Stimulated activated CD8-positive, alpha-beta memory T cell treated with anti-CD3 and anti-CD28 coated beads, Interleukin-4, amount 100 ng/mL, for 4 hours (primary cell): Measurements from ENCODE around the gene VAMP8.
"Not testable (repeated sequence)": the region's sequence is repeated elsewhere in the genome, so short reads cannot be mapped to it uniquely, and the experiment has no call there.

ENCODE experiments used
- DNase-seq, 2 donors: peaks; one replicate each; pipeline ENCODE4 v3.0.0-alpha.2; 2020; ENCODE audit warnings: low read depth in 2 of 2, low spot score in 1 of 2

The VAMP8 gene

GRCh38 chr2:85615413-85615728 lies 38.0 kb downstream of the VAMP8 start:
- no peak for DNase-seq

- DNase-seq = not testable (repeated sequence)
These were observed 40.3 kb downstream of the VAMP8 start for GRCh38 chr2:85617723-85618122.

- DNase-seq = no peak
These were observed 42.2 kb downstream of the VAMP8 start for GRCh38 chr2:85619617-85620016.

GRCh38 chr2:85621338-85621737 lies 44.0 kb downstream of the VAMP8 start:
- DNase-seq = no peak

GRCh38 chr2:85623991-85624390 lies 46.6 kb downstream of the VAMP8 start:
- DNase-seq = no peak

- DNase-seq = no peak
These were observed 51.3 kb downstream of the VAMP8 start for GRCh38 chr2:85628658-85629057.

- DNase-seq = no peak
These were observed 53.9 kb downstream of the VAMP8 start for GRCh38 chr2:85631316-85631715.
